OCI-LY7 (cell line): ENCODE measurements around the gene BRIP1. TPM values are rescaled to one million over a fixed set of nuclear protein-coding genes. Genes with fewer than 3 reads are reported as not detected.

Experiments used
- BruUV-seq: library from RNA; stranded (reverse); fragments of 400-500 nt; replicated peaks from 2 replicates; lab custom pipeline; 2021; lab: Mats Ljungman, UMichigan
- CTCF ChIA-PET: fragments of 300-600 bp; sonication (Branson Sonifier 250); formaldehyde crosslinking; loops from one replicate; lab custom pipeline; 2022; ENCODE audit warnings: antibody characterized with exemption; ENCODE audit not compliant: unreplicated experiment; lab: Charles Lee
- POLR2A ChIA-PET: fragments of 300-600 bp; sonication (Branson Sonifier 250); formaldehyde crosslinking; loops from one replicate; lab custom pipeline; 2022; ENCODE audit warnings: antibody characterized with exemption; lab: Charles Lee
- DNase-seq: peaks from one replicate; pipeline ENCODE4 v3.0.0-alpha.2; 2015; ENCODE audit warnings: low spot score
- H2AFZ ChIP-seq: fragments of 200-600 bp; sonication (generic), shearing (Covaris generic); 2 replicates; pipeline ENCODE4 v1.6.1; 2014; ENCODE audit warnings: mild to moderate bottlenecking, antibody characterized with exemption, low read length, moderate library complexity
- H3K27ac ChIP-seq: fragments of 200-600 bp; sonication (generic); 2 replicates; pipeline ENCODE4 v1.5.1; 2014; ENCODE audit warnings: mixed run types, low read depth, mild to moderate bottlenecking, moderate library complexity, low read length, inconsistent platforms; ENCODE audit not compliant: poor library complexity, severe bottlenecking
- H3K36me3 ChIP-seq: fragments of 200-600 bp; sonication (generic); 2 replicates; pipeline ENCODE4 v1.6.1; 2014; ENCODE audit warnings: mild to moderate bottlenecking, antibody characterized with exemption, low read length, moderate library complexity, mixed read lengths; ENCODE audit not compliant: insufficient read depth
- H3K4me1 ChIP-seq: fragments of 200-600 bp; sonication (generic); 2 replicates; pipeline ENCODE4 v1.5.1; 2014; ENCODE audit warnings: mild to moderate bottlenecking, low read length; ENCODE audit not compliant: insufficient read depth, poor library complexity, severe bottlenecking
- H3K4me2 ChIP-seq: fragments of 200-600 bp; sonication (generic); 2 replicates; pipeline ENCODE4 v1.6.1; 2014; ENCODE audit warnings: mild to moderate bottlenecking, low read length
- H3K4me3 ChIP-seq: fragments of 200-600 bp; sonication (generic); 2 replicates; pipeline ENCODE4 v1.5.1; 2014; ENCODE audit warnings: mild to moderate bottlenecking, low read depth, low read length; ENCODE audit not compliant: poor library complexity, severe bottlenecking
- H3K79me2 ChIP-seq: fragments of 200-600 bp; sonication (generic); 2 replicates; pipeline ENCODE4 v1.6.1; 2016; ENCODE audit warnings: low read depth, mild to moderate bottlenecking, low read length, moderate library complexity, mixed read lengths; ENCODE audit not compliant: insufficient read depth
- H3K9me2 ChIP-seq: fragments of 200-600 bp; sonication (generic); 2 replicates; pipeline ENCODE4 v1.6.1; 2016; ENCODE audit warnings: mild to moderate bottlenecking, low read length, mixed read lengths; ENCODE audit not compliant: insufficient read depth
- H3K9me3 ChIP-seq: fragments of 200-600 bp; sonication (generic); 2 replicates; pipeline ENCODE4 v1.6.1; 2014; ENCODE audit warnings: mild to moderate bottlenecking, mixed run types, low read length, mixed read lengths
- H4K20me1 ChIP-seq: fragments of 200-600 bp; sonication (generic); 2 replicates; pipeline ENCODE4 v1.6.1; 2014; ENCODE audit warnings: mild to moderate bottlenecking, antibody characterized with exemption, low read length, moderate library complexity, mixed read lengths; ENCODE audit not compliant: insufficient read depth
- EZH2phosphoT487 ChIP-seq: fragments of 200-600 bp; sonication (generic); IDR thresholded peaks from 2 replicates; pipeline ENCODE4 v1.6.1; 2018; ENCODE audit warnings: low read depth, borderline replicate concordance, mild to moderate bottlenecking, mixed run types, antibody characterized with exemption, low read length, moderate library complexity, mixed read lengths
- intact Hi-C: fragments of 100-400 bp; cut with micrococcal nuclease; formaldehyde crosslinking; loops from one replicate; pipeline ENCODE4 v1.10.0; 2022; ENCODE audit not compliant: unreplicated experiment
- small RNA-seq: library from RNA; depleted of rRNA; stranded (forward); fragments of <200 nt; gene quantifications from one replicate; pipeline ENCODE3, GENCODE V24; 2014
- total RNA-seq, 2 experiments: library from RNA; depleted of rRNA in 1 of 2; stranded (reverse); fragments of >200 nt in 1 of 2; shearing (Covaris generic) in 1 of 2; gene quantifications; 2 replicates each; pipeline ENCODE4 v1.2.3, GENCODE V29; 2014 to 2022
- TF ChIP-seq, protein P1 (sequence below): fragments of 200-600 bp; sonication (generic); conservative IDR thresholded peaks from 2 replicates; pipeline ENCODE4 v1.5.1; 2014; ENCODE audit warnings: mild to moderate bottlenecking, antibody characterized with exemption, low read length, moderate library complexity, mixed read lengths

Gene BRIP1
- total RNA-seq, 2 experiments from 2014 or later = 32.5 to 33.8 TPM

DNA sequence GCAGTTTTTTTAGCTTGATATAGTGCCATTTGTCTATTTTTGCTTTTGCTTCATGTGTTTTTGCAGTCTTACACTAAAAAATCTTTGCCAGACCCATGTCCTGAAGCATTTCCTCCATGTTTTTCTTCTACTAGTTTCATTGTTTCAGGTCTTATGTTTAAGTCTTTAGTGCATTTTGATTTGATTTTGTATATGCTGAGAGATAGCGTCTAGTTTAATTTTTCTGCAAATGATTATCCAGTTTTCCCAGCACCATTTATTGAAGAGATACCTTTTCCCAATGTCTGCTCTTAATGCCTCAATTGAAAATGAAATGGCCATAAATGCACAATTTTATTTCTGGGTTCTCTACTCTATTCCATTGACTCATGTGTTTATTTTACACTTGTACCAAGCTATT lies 231.5 kb downstream of the BRIP1 start:
- no TSS peak for BruUV-seq
- Histone ChIP-seq H3K36me3 (no peaks in the 10 kb centered on the region), H3K79me2 (no peaks in the 10 kb centered on the region), H3K9me3 (no peaks in the 10 kb centered on the region), H3K27ac (no peak overlapping the region), H4K20me1 (no peaks in the 10 kb centered on the region), H2AFZ (no peak overlapping the region), H3K4me1 (no peaks in the 10 kb centered on the region), H3K4me2 (no peak overlapping the region), H3K9me2 (no peaks in the 10 kb centered on the region), H3K4me3 (no peak overlapping the region)
- intact Hi-C loops = no loop called here
- ChIA-PET POLR2A (interaction anchor here (0.6 kb wide), 1 partner anchor 292 kb away, joined by 3 read pairs; no protein-coding TSS in a partner anchor), CTCF (no interaction called here)
- TF ChIP-seq, protein P1, sequence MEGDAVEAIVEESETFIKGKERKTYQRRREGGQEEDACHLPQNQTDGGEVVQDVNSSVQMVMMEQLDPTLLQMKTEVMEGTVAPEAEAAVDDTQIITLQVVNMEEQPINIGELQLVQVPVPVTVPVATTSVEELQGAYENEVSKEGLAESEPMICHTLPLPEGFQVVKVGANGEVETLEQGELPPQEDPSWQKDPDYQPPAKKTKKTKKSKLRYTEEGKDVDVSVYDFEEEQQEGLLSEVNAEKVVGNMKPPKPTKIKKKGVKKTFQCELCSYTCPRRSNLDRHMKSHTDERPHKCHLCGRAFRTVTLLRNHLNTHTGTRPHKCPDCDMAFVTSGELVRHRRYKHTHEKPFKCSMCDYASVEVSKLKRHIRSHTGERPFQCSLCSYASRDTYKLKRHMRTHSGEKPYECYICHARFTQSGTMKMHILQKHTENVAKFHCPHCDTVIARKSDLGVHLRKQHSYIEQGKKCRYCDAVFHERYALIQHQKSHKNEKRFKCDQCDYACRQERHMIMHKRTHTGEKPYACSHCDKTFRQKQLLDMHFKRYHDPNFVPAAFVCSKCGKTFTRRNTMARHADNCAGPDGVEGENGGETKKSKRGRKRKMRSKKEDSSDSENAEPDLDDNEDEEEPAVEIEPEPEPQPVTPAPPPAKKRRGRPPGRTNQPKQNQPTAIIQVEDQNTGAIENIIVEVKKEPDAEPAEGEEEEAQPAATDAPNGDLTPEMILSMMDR = no peak
- no peak for TF ChIP-seq EZH2phosphoT487
- no peak for DNase-seq

Small RNAs within 50 kb of the gene (small RNA-seq; reads per million reads assigned to genes)
- gene RF00019 = not detected

Other genes with a start within 250 kb of the BRIP1 start
- gene INTS2, start 64.5 kb upstream of the BRIP1 start, total RNA-seq (2014; rRNA removed; shearing (Covaris generic)) = 15.8 and 17.9 TPM in 2 replicates
- 26.9 and 27.9 TPM in 2 replicates for gene INTS2, start 64.5 kb upstream of the BRIP1 start, total RNA-seq (2022)
- gene MED13, start 201.8 kb upstream of the BRIP1 start, total RNA-seq (2014; rRNA removed; shearing (Covaris generic)) = 32.5 and 42.3 TPM in 2 replicates
- gene MED13, start 201.8 kb upstream of the BRIP1 start, total RNA-seq (2022) = 70.8 and 80.3 TPM in 2 replicates